HEK293 (cell line): Measurements from ENCODE around the gene SLC2A4RG.

ENCODE experiments used
- CTCF ChIA-PET: fragments of 350-600 bp; formaldehyde crosslinking; extraction: SDS; loops from one replicate; lab custom pipeline; 2021; ENCODE audit warnings: antibody characterized with exemption; lab: Yijun Ruan, JAX
- POLR2A ChIA-PET: fragments of 300-600 bp; formaldehyde crosslinking; extraction: SDS; loops from one replicate; lab custom pipeline; 2020; ENCODE audit warnings: antibody characterized with exemption, inconsistent platforms; lab: Yijun Ruan, JAX
- H3K27ac ChIP-seq: fragments of 200-500 bp; sonication (Bioruptor generic); 2 replicates; pipeline ENCODE4 v1.5.1; 2014; ENCODE audit warnings: low read depth, low read length, control low read depth, inconsistent platforms; ENCODE audit errors: extremely low read depth
- H3K36me3 ChIP-seq, 2 experiments: fragments of 200-500 bp in 1 of 2; sonication (Bioruptor generic) in 1 of 2; 1 replicate in 1 of 2; 2 replicates in 1 of 2; pipeline ENCODE4 v1.5.1; 2014 to 2017; ENCODE audit warnings: inconsistent platforms in 2 of 2, low read length in 2 of 2; ENCODE audit not compliant: control insufficient read depth in 2 of 2, insufficient read depth in 1 of 2
- H3K4me1 ChIP-seq: fragments of 200-500 bp; sonication (Bioruptor generic); 2 replicates; pipeline ENCODE4 v1.5.1; 2014; ENCODE audit warnings: mild to moderate bottlenecking, low read length, inconsistent platforms; ENCODE audit not compliant: control insufficient read depth, insufficient read depth
- H3K4me3 ChIP-seq: 2 replicates; pipeline ENCODE4 v1.5.1; 2011; ENCODE audit warnings: low read depth, mild to moderate bottlenecking, control low read depth, low read length, moderate library complexity
- H3K9me3 ChIP-seq: fragments of 200-500 bp; sonication (Bioruptor generic); 2 replicates; pipeline ENCODE4 v1.5.1; 2014; ENCODE audit warnings: low read depth, low read length, inconsistent platforms; ENCODE audit not compliant: control insufficient read depth, insufficient read depth
- GLI2 ChIP-seq: fragments of 450-650 bp; formaldehyde crosslinking; IDR thresholded peaks from 2 replicates; pipeline ENCODE4; 2017; ENCODE audit warnings: missing biosample characterization, missing genetic modification characterization, low read depth, borderline replicate concordance
- GLI4 ChIP-seq: fragments of 450-650 bp; formaldehyde crosslinking; IDR thresholded peaks from 2 replicates; pipeline ENCODE4 v1.5.1; 2016; ENCODE audit warnings: missing biosample characterization, missing genetic modification characterization
- KLF10 ChIP-seq: fragments of 450-650 bp; IDR thresholded peaks from 2 replicates; pipeline ENCODE4 v1.5.1; 2018; ENCODE audit warnings: missing biosample characterization, mild to moderate bottlenecking, missing genetic modification characterization
- KLF7 ChIP-seq: fragments of 450-650 bp; formaldehyde crosslinking; IDR thresholded peaks from 2 replicates; pipeline ENCODE4 v1.5.1; 2016; ENCODE audit warnings: missing biosample characterization, missing genetic modification characterization, borderline replicate concordance
- SALL2 ChIP-seq: fragments of 450-650 bp; formaldehyde crosslinking; IDR thresholded peaks from 2 replicates; pipeline ENCODE4 v1.5.0; 2017; ENCODE audit warnings: missing biosample characterization, mild to moderate bottlenecking, missing genetic modification characterization, borderline replicate concordance
- SETDB1 ChIP-seq: IDR thresholded peaks from one replicate; pipeline ENCODE4 v1.6.1; 2017; ENCODE audit warnings: mild to moderate bottlenecking, low read length, moderate library complexity, mixed read lengths; ENCODE audit not compliant: insufficient read length
- YY1 ChIP-seq: fragments of 450-650 bp; formaldehyde crosslinking; IDR thresholded peaks from 2 replicates; pipeline ENCODE4 v1.5.1; 2018; ENCODE audit warnings: missing biosample characterization, missing genetic modification characterization
- ZBTB6 ChIP-seq: fragments of 450-650 bp; formaldehyde crosslinking; IDR thresholded peaks from 2 replicates; pipeline ENCODE4 v1.5.1; 2017; ENCODE audit warnings: missing biosample characterization, missing genetic modification characterization
- ZIC2 ChIP-seq: fragments of 450-650 bp; formaldehyde crosslinking; IDR thresholded peaks from 2 replicates; pipeline ENCODE4 v1.5.1; 2016; ENCODE audit warnings: missing biosample characterization, missing genetic modification characterization
- ZNF114 ChIP-seq: fragments of 450-650 bp; formaldehyde crosslinking; IDR thresholded peaks from 2 replicates; pipeline ENCODE4 v1.5.0; 2017; ENCODE audit warnings: missing biosample characterization, missing genetic modification characterization
- ZNF146 ChIP-seq: fragments of 450-650 bp; formaldehyde crosslinking; IDR thresholded peaks from 2 replicates; pipeline ENCODE4 v1.5.1; 2016; ENCODE audit warnings: missing biosample characterization, missing genetic modification characterization
- ZNF211 ChIP-seq: fragments of 450-650 bp; formaldehyde crosslinking; IDR thresholded peaks from 2 replicates; pipeline ENCODE4 v1.5.1; 2016; ENCODE audit warnings: low read depth, missing biosample characterization, missing genetic modification characterization
- ZNF26 ChIP-seq: fragments of 450-650 bp; formaldehyde crosslinking; IDR thresholded peaks from 2 replicates; pipeline ENCODE4 v1.5.1; 2016; ENCODE audit warnings: missing biosample characterization, missing genetic modification characterization
- ZNF280D ChIP-seq: fragments of 450-650 bp; formaldehyde crosslinking; IDR thresholded peaks from 2 replicates; pipeline ENCODE4 v1.5.1; 2016; ENCODE audit warnings: missing biosample characterization, missing genetic modification characterization
- ZNF416 ChIP-seq: fragments of 450-650 bp; formaldehyde crosslinking; IDR thresholded peaks from 2 replicates; pipeline ENCODE4 v1.5.1; 2016; ENCODE audit warnings: missing biosample characterization, missing genetic modification characterization
- ZNF473 ChIP-seq: fragments of 450-650 bp; formaldehyde crosslinking; IDR thresholded peaks from 2 replicates; pipeline ENCODE4 v1.5.1; 2017; ENCODE audit warnings: missing biosample characterization, missing genetic modification characterization
- ZNF558 ChIP-seq: fragments of 450-650 bp; formaldehyde crosslinking; IDR thresholded peaks from 2 replicates; pipeline ENCODE4 v1.5.1; 2016; ENCODE audit warnings: missing biosample characterization, missing genetic modification characterization

Gene SLC2A4RG

GRCh38 chr20:63712191-63712590 is 27.4 kb upstream of the SLC2A4RG start:
- H3K9me3 ChIP-seq: no peaks in the 10 kb centered on the region
- no peak overlapping the region for H3K4me3 ChIP-seq
- POLR2A ChIA-PET: no interaction called here
- H3K27ac ChIP-seq: no peak overlapping the region
- CTCF ChIA-PET: interaction anchor here (0.7 kb wide), 1 partner anchor 298 kb away, joined by 5 read pairs; no protein-coding TSS in a partner anchor
- H3K4me1 ChIP-seq: 0 out of 2 replicates have a peak, but pooled peaks cover 3% of the 10 kb centered on the region
- peaks cover 47 to 70% of the 10 kb centered on the region in 2 experiments for H3K36me3 ChIP-seq
- TF ChIP-seq ZNF280D (tag by site-specific recombination) (peak; percentile 88), SETDB1 (peak; percentile 15), ZNF146 (no peak)

GRCh38 chr20:63714858-63715257 is 24.7 kb upstream of the SLC2A4RG start:
- TF ChIP-seq ZNF26 (tag by site-specific recombination): no peak
- no peak for TF ChIP-seq SALL2
- no peak for TF ChIP-seq ZNF473 (tag by site-specific recombination)
- no peak for TF ChIP-seq KLF10 (tag by site-specific recombination)
- peak; percentile 78 for TF ChIP-seq ZNF211 (tag by site-specific recombination)
- no peak for TF ChIP-seq YY1 (tag by site-specific recombination)
- TF ChIP-seq KLF7 (tag by site-specific recombination): no peak
- no peaks in the 10 kb centered on the region for H3K9me3 ChIP-seq
- no peak overlapping the region for H3K4me3 ChIP-seq
- CTCF ChIA-PET: interaction anchor here (0.6 to 1.0 kb wide), 2 partner anchors 177 to 719 kb away, joined by 3 to 4 read pairs; no protein-coding TSS in a partner anchor
- H3K27ac ChIP-seq: no peak overlapping the region
- POLR2A ChIA-PET: interaction anchor here (0.7 kb wide), 1 partner anchor 22 kb away, joined by 6 read pairs; no protein-coding TSS in a partner anchor
- peaks cover 51 to 80% of the 10 kb centered on the region in 2 experiments for H3K36me3 ChIP-seq
- H3K4me1 ChIP-seq: no peaks in the 10 kb centered on the region

GRCh38 chr20:63718996-63719395 is 20.6 kb upstream of the SLC2A4RG start:
- POLR2A ChIA-PET: no interaction called here
- no peaks in the 10 kb centered on the region for H3K4me1 ChIP-seq
- CTCF ChIA-PET: interaction anchor here (0.6 to 0.7 kb wide), 2 partner anchors 24 to 334 kb away, joined by 3 read pairs; no protein-coding TSS in a partner anchor
- no peak overlapping the region for H3K27ac ChIP-seq
- H3K9me3 ChIP-seq: no peaks in the 10 kb centered on the region
- H3K4me3 ChIP-seq: no peak overlapping the region
- H3K36me3 ChIP-seq: peaks cover 22 to 74% of the 10 kb centered on the region in 2 experiments; a peak in 2 of 3 replicates
- TF ChIP-seq ZNF558 (tag by site-specific recombination): peak; percentile 100
- TF ChIP-seq ZNF114: no peak
- TF ChIP-seq ZNF416 (tag by site-specific recombination): no peak
- no peak for TF ChIP-seq SETDB1
- no peak for TF ChIP-seq ZIC2 (tag by site-specific recombination)
- TF ChIP-seq ZBTB6 (tag by site-specific recombination): no peak
- no peak for TF ChIP-seq GLI4 (tag by site-specific recombination)
- TF ChIP-seq GLI2 (tag by site-specific recombination): no peak
